K562 (cell line): ENCODE data around the gene CORIN. TPM values are rescaled to one million over a fixed set of nuclear protein-coding genes. Genes with fewer than 3 reads are reported as not detected.

ENCODE experiments used
- ATAC-seq: fragments of 200-7000 bp; cut with Tn5 transposase; 3 replicates; pipeline ENCODE4 v1.9.1; 2020; ENCODE audit warnings: moderate library complexity
- BruUV-seq: library from RNA; stranded (reverse); fragments of 400-500 nt; replicated peaks from 2 replicates; lab custom pipeline; 2021; lab: Mats Ljungman, UMichigan
- CTCF ChIA-PET: fragments of 300-600 bp; formaldehyde crosslinking; extraction: SDS; loops from one replicate; lab custom pipeline; 2021; ENCODE audit warnings: low intra/inter-chr PET ratio; lab: Yijun Ruan, JAX
- POLR2A ChIA-PET: fragments of 300-600, 350-650 bp; sonication (Branson Sonifier 250); formaldehyde crosslinking; extraction: SDS; loops from one replicate; lab custom pipeline; 2021; ENCODE audit warnings: antibody characterized with exemption, inconsistent platforms; lab: Yijun Ruan, JAX
- DNase-seq, 4 experiments: peaks; one replicate each; pipeline versions ENCODE4 v3.0.0 to v3.0.0-alpha.2; 2011 to 2018; ENCODE audit warnings: low spot score in 3 of 4, mixed read lengths in 3 of 4; ENCODE audit errors: extremely low read depth in 1 of 4
- FAIRE-seq: peaks from 2 replicates; lab custom pipeline; 2011; peaks lifted over from hg19 to GRCh38; lab: Jason Lieb, UNC
- H2AFZ ChIP-seq: 2 replicates; pipeline ENCODE4 v1.6.0; 2011; ENCODE audit warnings: low read depth, low read length, control low read depth, inconsistent platforms
- H3K27ac ChIP-seq: fragments of 200-600 bp; 3 replicates; pipeline ENCODE4 v1.8.0; 2011; ENCODE audit warnings: low read depth, mild to moderate bottlenecking, control low read depth, inconsistent platforms, low read length, moderate library complexity, mixed read lengths; ENCODE audit errors: extremely low read depth
- H3K27me3 ChIP-seq, 2 experiments: fragments of 300-600 bp in 1 of 2; 2 replicates in 1 of 2; 3 replicates in 1 of 2; pipeline versions ENCODE4 v1.6.0 to v1.8.0; 2011; ENCODE audit warnings: inconsistent platforms in 2 of 2, low read length in 2 of 2, mild to moderate bottlenecking in 1 of 2, mixed read lengths in 1 of 2, moderate library complexity in 1 of 2; ENCODE audit not compliant: control insufficient read depth in 2 of 2, insufficient read depth in 2 of 2
- H3K36me3 ChIP-seq: fragments of 300-600 bp; 3 replicates; pipeline ENCODE4 v1.8.0; 2011; ENCODE audit warnings: mild to moderate bottlenecking, low read length, inconsistent platforms; ENCODE audit not compliant: control insufficient read depth, insufficient read depth
- H3K4me1 ChIP-seq, 2 experiments: fragments of 200-600 bp in 1 of 2; replicated peaks in 1 of 2; 2 replicates in 1 of 2; 3 replicates in 1 of 2; pipeline versions ENCODE4 v1.5.1 to v1.8.0; 2011; ENCODE audit warnings: inconsistent platforms in 2 of 2, low read length in 2 of 2, mild to moderate bottlenecking in 1 of 2, mixed read lengths in 1 of 2, moderate library complexity in 1 of 2; ENCODE audit not compliant: control insufficient read depth in 2 of 2, insufficient read depth in 2 of 2
- H3K4me2 ChIP-seq: 2 replicates; pipeline ENCODE4 v1.6.1; 2011; ENCODE audit warnings: low read length, control low read depth, inconsistent platforms, mixed read lengths; ENCODE audit not compliant: insufficient read depth
- H3K4me3 ChIP-seq: fragments of 200-600 bp; sonication (generic), shearing (Covaris generic); 2 replicates; pipeline ENCODE4 v1.5.1; 2016; ENCODE audit warnings: control low read depth, inconsistent platforms
- H3K79me2 ChIP-seq: fragments of 200-600 bp; 3 replicates; pipeline ENCODE4 v1.8.0; 2011; ENCODE audit warnings: low read length, inconsistent platforms; ENCODE audit not compliant: control insufficient read depth, insufficient read depth
- H3K9ac ChIP-seq, 2 experiments: 2 replicates each; pipeline versions ENCODE4 v1.6.0 to v1.6.1; 2011; ENCODE audit warnings: low read depth in 2 of 2, low read length in 2 of 2, control low read depth in 1 of 2, inconsistent platforms in 1 of 2, mild to moderate bottlenecking in 1 of 2, mixed read lengths in 1 of 2; ENCODE audit not compliant: insufficient read depth in 1 of 2
- H3K9me1 ChIP-seq: one replicate; pipeline ENCODE4 v1.6.0; 2011; ENCODE audit warnings: inconsistent platforms, mild to moderate bottlenecking, low read length, moderate library complexity; ENCODE audit not compliant: control insufficient read depth, insufficient read depth
- H3K9me3 ChIP-seq: replicated peaks from 2 replicates; pipeline ENCODE4 v1.5.1; 2011; ENCODE audit warnings: low read depth, low read length, inconsistent platforms; ENCODE audit not compliant: control insufficient read depth, insufficient read depth
- H4K20me1 ChIP-seq: replicated peaks from 2 replicates; pipeline ENCODE4 v1.6.1; 2011; ENCODE audit warnings: low read length, inconsistent platforms, mixed read lengths; ENCODE audit not compliant: control insufficient read depth, insufficient read depth
- ARID2 ChIP-seq: fragments of 450-650 bp; IDR thresholded peaks from 2 replicates; pipeline ENCODE4 v1.6.1; 2017; ENCODE audit warnings: antibody characterized with exemption, mild to moderate bottlenecking
- ASH1L ChIP-seq: fragments of 450-650 bp; IDR thresholded peaks from 2 replicates; pipeline ENCODE4 v1.6.1; 2018; ENCODE audit warnings: borderline replicate concordance, mild to moderate bottlenecking, low read depth; ENCODE audit not compliant: partially characterized antibody
- HCFC1 ChIP-seq: IDR thresholded peaks from 2 replicates; pipeline ENCODE4 v1.6.1; 2012; ENCODE audit warnings: low read depth, low read length, improper control_type of control experiment
- HIVEP1 ChIP-seq: fragments of 250-450 bp; sonication (Bioruptor Pico); IDR thresholded peaks from 2 replicates; pipeline ENCODE4 v1.4.0; 2020; ENCODE audit warnings: mild to moderate bottlenecking
- HNRNPLL ChIP-seq: fragments of 200-400 bp; formaldehyde crosslinking; IDR thresholded peaks from 2 replicates; pipeline ENCODE4 v1.6.1; 2017; ENCODE audit warnings: low read length, low read depth, mild to moderate bottlenecking; ENCODE audit not compliant: poor library complexity, severe bottlenecking
- KDM4B ChIP-seq, 2 experiments: fragments of 450-650 bp in 1 of 2; sonication (generic) in 1 of 2; IDR thresholded peaks; 2 replicates each; pipeline ENCODE4 v1.6.1; 2016 to 2017; ENCODE audit warnings: borderline replicate concordance in 2 of 2, antibody characterized with exemption in 1 of 2, low read depth in 1 of 2, mild to moderate bottlenecking in 1 of 2
- LCOR ChIP-seq: sonication (generic); formaldehyde crosslinking; IDR thresholded peaks from 2 replicates; pipeline ENCODE4 v1.8.0; 2022; ENCODE audit warnings: mild to moderate bottlenecking, missing genetic modification reagents
- NCOA2 ChIP-seq, 2 experiments: fragments of 450-650 bp; IDR thresholded peaks; 2 replicates each; pipeline ENCODE4 v1.6.1; 2018; ENCODE audit warnings: mild to moderate bottlenecking in 2 of 2, moderate library complexity in 1 of 2; ENCODE audit not compliant: partially characterized antibody in 2 of 2
- NR4A1 ChIP-seq, 2 experiments: fragments of 250-450 bp in 1 of 2; fragments of 450-650 bp in 1 of 2; sonication (Bioruptor Pico) in 1 of 2; IDR thresholded peaks; 2 replicates each; pipeline versions ENCODE4 v1.4.0 to v1.6.1; 2016 to 2020; ENCODE audit warnings: mild to moderate bottlenecking in 2 of 2, missing compliant biosample characterization in 1 of 2, missing genetic modification characterization in 1 of 2, moderate library complexity in 1 of 2
- SMARCE1 ChIP-seq: fragments of 450-650 bp; IDR thresholded peaks from 2 replicates; pipeline ENCODE4 v1.7.1; 2016; ENCODE audit warnings: mild to moderate bottlenecking
- STAT5B ChIP-seq: fragments of 250-450 bp; sonication (Bioruptor Pico); IDR thresholded peaks from 2 replicates; pipeline ENCODE4 v1.8.0; 2021; ENCODE audit warnings: mild to moderate bottlenecking, inconsistent platforms
- SUPT5H ChIP-seq: fragments of 450-650 bp; IDR thresholded peaks from 2 replicates; pipeline ENCODE4 v1.6.1; 2016
- ZNF3 ChIP-seq: fragments of 250-450 bp; sonication (Bioruptor Pico); IDR thresholded peaks from 2 replicates; pipeline ENCODE4 v1.5.0; 2021; ENCODE audit warnings: mild to moderate bottlenecking, moderate library complexity
- ZNF785 ChIP-seq: fragments of 250-450 bp; sonication (Bioruptor Pico); IDR thresholded peaks from 2 replicates; pipeline ENCODE4 v1.4.0; 2020; ENCODE audit warnings: mild to moderate bottlenecking
- whole genome bisulfite sequencing: fragments of 100-300 bp; shearing (Covaris generic); methylation state at CpG from one replicate; pipeline ENCODE4 v1.1.6; 2016; ENCODE audit warnings: low coverage, mixed read lengths; ENCODE audit not compliant: insufficient coverage; ENCODE audit errors: missing lambda C conversion rate; 5-methylcytosine and 5-hydroxymethylcytosine counted together
- in situ Hi-C: fragments of 300-500 bp; cut with MboI; formaldehyde crosslinking; loops from 4 replicates; pipeline ENCODE4 v1.15.0; 2018; ENCODE audit warnings: inconsistent platforms, mixed read lengths
- intact Hi-C: fragments of 100-400 bp; cut with micrococcal nuclease; formaldehyde crosslinking; loops from 2 replicates; pipeline ENCODE4 v1.14.2; 2022
- polyA plus RNA-seq, 8 experiments: library from polyadenylated mRNA; depleted of rRNA in 4 of 8; stranded (reverse) in 5 of 8; unstranded in 3 of 8; fragments of >200 nt; fragmentation: Nextera tagmentation in 2 of 8; fragmentation: Illumina TruSeq in 1 of 8; extraction: Ambion mirVana in 2 of 8; extraction: Trizol in 1 of 8; gene quantifications; 2 replicates each; pipeline versions ENCODE4 v1.2.1 to v1.2.3, GENCODE V29; 2011 to 2014; ENCODE audit warnings: inconsistent platforms in 1 of 8, missing spikeins in 1 of 8
- total RNA-seq, 7 experiments: library from RNA; depleted of rRNA in 6 of 7; stranded (reverse); fragments of >200 nt in 6 of 7; fragmentation: Illumina TruSeq in 2 of 7; extraction: Trizol in 2 of 7; gene quantifications; 2 replicates each; pipeline versions ENCODE4 v1.2.1 to v1.2.3, GENCODE V29; 2011 to 2021; ENCODE audit warnings: low replicate concordance in 1 of 7
- TF ChIP-seq, protein P1 (sequence below): fragments of 450-650 bp; IDR thresholded peaks from 2 replicates; pipeline ENCODE4 v1.6.1; 2016; ENCODE audit warnings: low read depth, mild to moderate bottlenecking, moderate library complexity
- TF ChIP-seq, protein P2 (sequence below): fragments of 250-450 bp; sonication (Bioruptor Pico); IDR thresholded peaks from 2 replicates; pipeline ENCODE4 v1.6.1; 2021; ENCODE audit warnings: mild to moderate bottlenecking
- TF ChIP-seq, protein P3 (sequence below): fragments of 450-650 bp; IDR thresholded peaks from 2 replicates; pipeline ENCODE4 v1.6.1; 2014; ENCODE audit warnings: low read depth, mild to moderate bottlenecking, moderate library complexity, borderline replicate concordance
- TF ChIP-seq, protein P4 (sequence below): fragments of 200-800 bp; sonication (Bioruptor generic); IDR thresholded peaks from 2 replicates; pipeline ENCODE4 v1.6.1; 2017; ENCODE audit warnings: missing genetic modification characterization, missing compliant biosample characterization

CORIN gene
- total and polyA plus RNA-seq, 9 of the 15 experiments (the other 6 are each of a cell fraction or from before 2014, with no cell fraction given) = 0.04 to 0.31 (median 0.08) TPM; not detected in 4

DNA sequence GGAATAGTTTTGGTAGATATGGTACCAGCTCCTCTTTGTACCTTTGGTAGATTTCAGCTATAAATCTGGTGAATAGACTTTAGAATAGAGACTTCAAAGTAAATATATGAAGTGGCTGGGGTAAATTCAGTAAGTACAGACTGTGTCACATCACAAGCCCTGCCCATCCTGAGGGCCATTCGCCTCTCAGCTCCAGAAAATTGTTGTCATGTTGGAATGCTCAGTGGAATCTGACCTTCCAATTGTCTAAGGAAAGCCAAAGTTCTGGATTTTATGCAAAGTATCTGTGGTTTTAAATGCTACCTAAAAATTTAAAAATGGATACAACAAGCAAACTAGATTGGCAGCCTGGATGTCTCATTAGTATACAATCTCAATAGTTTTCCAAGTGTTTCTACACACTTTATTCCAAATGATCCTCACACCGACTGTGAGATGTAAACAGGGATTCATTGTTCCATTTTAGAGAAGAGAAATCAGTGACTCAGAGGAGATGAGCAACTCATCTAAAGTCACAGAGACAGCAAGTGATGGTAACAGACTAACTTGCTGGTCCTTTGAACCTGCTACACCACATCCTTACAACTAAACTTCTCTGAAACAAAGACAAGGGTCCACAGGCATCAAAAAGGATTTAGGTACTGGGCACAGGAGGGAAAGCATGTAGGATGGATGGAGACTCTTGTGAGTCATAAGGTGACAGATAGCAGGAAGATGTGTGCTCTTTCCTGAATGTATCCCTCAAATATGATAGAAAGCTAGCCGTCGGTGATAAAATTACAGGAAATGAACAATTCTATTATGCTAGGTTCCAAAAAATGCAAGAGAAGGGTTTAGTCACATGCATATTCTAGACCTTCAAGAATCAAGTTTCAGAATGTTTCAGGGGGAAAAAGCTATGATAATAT is 225.5 kb downstream of the CORIN start:
- DNase-seq (no peak), ATAC-seq (no peak), FAIRE-seq (no peak)
- H3K4me3 ChIP-seq = no peak overlapping the region
- H3K9me1 ChIP-seq = no peaks in the 10 kb centered on the region
- intact Hi-C loops (no loop called here), in situ Hi-C loops (no loop called here)
- H4K20me1 ChIP-seq = no peaks in the 10 kb centered on the region
- H3K4me2 ChIP-seq = no peak overlapping the region
- no peak for TF ChIP-seq NCOA2 (IDR thresholded peaks at IDR 0.05; ENCODE audit: partially characterized antibody in 2 of 2)
- TF ChIP-seq LCOR (CRISPR knock-in tag) = no peak
- TF ChIP-seq ARID2 = no peak
- TF ChIP-seq SMARCE1 = no peak
- TF ChIP-seq ASH1L = no peak
- TF ChIP-seq, protein P1, sequence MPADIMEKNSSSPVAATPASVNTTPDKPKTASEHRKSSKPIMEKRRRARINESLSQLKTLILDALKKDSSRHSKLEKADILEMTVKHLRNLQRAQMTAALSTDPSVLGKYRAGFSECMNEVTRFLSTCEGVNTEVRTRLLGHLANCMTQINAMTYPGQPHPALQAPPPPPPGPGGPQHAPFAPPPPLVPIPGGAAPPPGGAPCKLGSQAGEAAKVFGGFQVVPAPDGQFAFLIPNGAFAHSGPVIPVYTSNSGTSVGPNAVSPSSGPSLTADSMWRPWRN = no peak
- TF ChIP-seq HCFC1 = no peak
- no peak for TF ChIP-seq KDM4B (IDR thresholded peaks at IDR 0.05; ENCODE audit: borderline replicate concordance in 2 of 2, low read depth in 1 of 2)
- TF ChIP-seq, protein P2, sequence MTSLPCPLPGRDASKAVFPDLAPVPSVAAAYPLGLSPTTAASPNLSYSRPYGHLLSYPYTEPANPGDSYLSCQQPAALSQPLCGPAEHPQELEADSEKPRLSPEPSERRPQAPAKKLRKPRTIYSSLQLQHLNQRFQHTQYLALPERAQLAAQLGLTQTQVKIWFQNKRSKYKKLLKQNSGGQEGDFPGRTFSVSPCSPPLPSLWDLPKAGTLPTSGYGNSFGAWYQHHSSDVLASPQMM = no peak
- TF ChIP-seq HIVEP1 (CRISPR knock-in tag) = no peak
- no peak for TF ChIP-seq SUPT5H
- no peak for TF ChIP-seq STAT5B
- TF ChIP-seq, protein P3, sequence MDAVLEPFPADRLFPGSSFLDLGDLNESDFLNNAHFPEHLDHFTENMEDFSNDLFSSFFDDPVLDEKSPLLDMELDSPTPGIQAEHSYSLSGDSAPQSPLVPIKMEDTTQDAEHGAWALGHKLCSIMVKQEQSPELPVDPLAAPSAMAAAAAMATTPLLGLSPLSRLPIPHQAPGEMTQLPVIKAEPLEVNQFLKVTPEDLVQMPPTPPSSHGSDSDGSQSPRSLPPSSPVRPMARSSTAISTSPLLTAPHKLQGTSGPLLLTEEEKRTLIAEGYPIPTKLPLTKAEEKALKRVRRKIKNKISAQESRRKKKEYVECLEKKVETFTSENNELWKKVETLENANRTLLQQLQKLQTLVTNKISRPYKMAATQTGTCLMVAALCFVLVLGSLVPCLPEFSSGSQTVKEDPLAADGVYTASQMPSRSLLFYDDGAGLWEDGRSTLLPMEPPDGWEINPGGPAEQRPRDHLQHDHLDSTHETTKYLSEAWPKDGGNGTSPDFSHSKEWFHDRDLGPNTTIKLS = no peak
- no peak for TF ChIP-seq ZNF3 (CRISPR knock-in tag)
- TF ChIP-seq, protein P4, sequence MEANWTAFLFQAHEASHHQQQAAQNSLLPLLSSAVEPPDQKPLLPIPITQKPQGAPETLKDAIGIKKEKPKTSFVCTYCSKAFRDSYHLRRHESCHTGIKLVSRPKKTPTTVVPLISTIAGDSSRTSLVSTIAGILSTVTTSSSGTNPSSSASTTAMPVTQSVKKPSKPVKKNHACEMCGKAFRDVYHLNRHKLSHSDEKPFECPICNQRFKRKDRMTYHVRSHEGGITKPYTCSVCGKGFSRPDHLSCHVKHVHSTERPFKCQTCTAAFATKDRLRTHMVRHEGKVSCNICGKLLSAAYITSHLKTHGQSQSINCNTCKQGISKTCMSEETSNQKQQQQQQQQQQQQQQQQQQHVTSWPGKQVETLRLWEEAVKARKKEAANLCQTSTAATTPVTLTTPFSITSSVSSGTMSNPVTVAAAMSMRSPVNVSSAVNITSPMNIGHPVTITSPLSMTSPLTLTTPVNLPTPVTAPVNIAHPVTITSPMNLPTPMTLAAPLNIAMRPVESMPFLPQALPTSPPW = no peak
- TF ChIP-seq NR4A1 (CRISPR knock-in tag; IDR thresholded peaks at IDR 0.05) = no peak
- no peak for TF ChIP-seq NR4A1 (tag; IDR thresholded peaks at IDR 0.05)
- no peak for TF ChIP-seq HNRNPLL
- TF ChIP-seq ZNF785 (CRISPR knock-in tag) = no peak
- no peak overlapping the region for H3K27ac ChIP-seq
- no peaks in the 10 kb centered on the region for H3K36me3 ChIP-seq
- no TSS peak for BruUV-seq
- 0% methylated on average over 4 of the region's 4 CpGs for WGBS
- H3K9ac ChIP-seq = no peak overlapping the region
- ChIA-PET POLR2A (no interaction called here), CTCF (no interaction called here)
- H2AFZ ChIP-seq = no peak overlapping the region
- H3K4me1 ChIP-seq = no peaks in the 10 kb centered on the region
- H3K9me3 ChIP-seq = no peaks in the 10 kb centered on the region
- no peaks in the 10 kb centered on the region for H3K27me3 ChIP-seq
- no peaks in the 10 kb centered on the region for H3K79me2 ChIP-seq
